Smooth muscle cell (in vitro differentiated cells): ENCODE measurements around the gene COL16A1. TPM values are rescaled to one million over a fixed set of nuclear protein-coding genes. Genes with fewer than 3 reads are reported as not detected.

Source experiments
- DNase-seq: peaks from one replicate; lab custom pipeline; 2025; ENCODE audit not compliant: unreplicated experiment; lab: John Stamatoyannopoulos, UW
- H2AFZ ChIP-seq: fragments of 200-600 bp; sonication (generic); 2 replicates; pipeline ENCODE4 v1.6.0; 2016; ENCODE audit warnings: antibody characterized with exemption, low read depth, mild to moderate bottlenecking
- H3F3A ChIP-seq: fragments of 200-600 bp; sonication (generic); 2 replicates; pipeline ENCODE4 v1.6.0; 2017; ENCODE audit warnings: antibody characterized with exemption, low read depth
- H3K27ac ChIP-seq: fragments of 200-600 bp; sonication (generic); 2 replicates; pipeline ENCODE4 v1.5.1; 2016; ENCODE audit warnings: low read depth, mild to moderate bottlenecking
- H3K27me3 ChIP-seq: fragments of 200-600 bp; sonication (generic); 2 replicates; pipeline ENCODE4 v1.6.1; 2016; ENCODE audit warnings: low read depth, mild to moderate bottlenecking
- H3K36me3 ChIP-seq: fragments of 200-600 bp; sonication (generic); 2 replicates; pipeline ENCODE4 v1.5.1; 2016; ENCODE audit warnings: low read depth
- H3K4me1 ChIP-seq: fragments of 200-600 bp; sonication (generic); 2 replicates; pipeline ENCODE4 v1.5.1; 2016; ENCODE audit warnings: low read depth
- H3K4me2 ChIP-seq: fragments of 200-600 bp; sonication (generic); 2 replicates; pipeline ENCODE4 v1.6.0; 2016; ENCODE audit warnings: mild to moderate bottlenecking
- H3K4me3 ChIP-seq: fragments of 200-600 bp; sonication (generic); 2 replicates; pipeline ENCODE4 v1.5.1; 2016; ENCODE audit warnings: mild to moderate bottlenecking
- H3K79me2 ChIP-seq: fragments of 200-600 bp; sonication (generic); 2 replicates; pipeline ENCODE4 v1.6.0; 2016; ENCODE audit warnings: low read depth, mild to moderate bottlenecking
- H3K9ac ChIP-seq: fragments of 200-600 bp; sonication (generic); 2 replicates; pipeline ENCODE4 v1.6.0; 2016; ENCODE audit warnings: low read depth
- H3K9me3 ChIP-seq: fragments of 200-600 bp; sonication (generic); replicated peaks from 2 replicates; pipeline ENCODE4 v1.5.1; 2016; ENCODE audit warnings: low read depth
- H4K20me1 ChIP-seq: fragments of 200-600 bp; sonication (generic); 2 replicates; pipeline ENCODE4 v1.6.0; 2016; ENCODE audit warnings: low read depth
- CTCF ChIP-seq: fragments of 200-600 bp; sonication (generic); IDR thresholded peaks from 2 replicates; pipeline ENCODE4 v1.5.1; 2017; ENCODE audit warnings: borderline replicate concordance, mild to moderate bottlenecking, antibody characterized with exemption; ENCODE audit not compliant: insufficient read depth, poor library complexity, severe bottlenecking
- WGBS: methylation state at CpG from one replicate; pipeline ENCODE4 v1.1.7; 2016; ENCODE audit warnings: low lambda C conversion rate; 5-methylcytosine and 5-hydroxymethylcytosine counted together
- polyA plus RNA-seq: library from polyadenylated mRNA; unstranded; fragments of >200 nt; fragmentation: Nextera tagmentation; extraction: Ambion mirVana; gene quantifications from 2 replicates; pipeline ENCODE4 v1.2.1, GENCODE V29; 2016
- total RNA-seq: library from RNA; depleted of rRNA; stranded (reverse); fragments of >200 nt; gene quantifications from 2 replicates; pipeline ENCODE4 v1.2.3, GENCODE V29; 2014

The COL16A1 gene
- total and polyA plus RNA-seq, 2 experiments from 2014 or later: 67.3 to 152 TPM

GRCh38 chr1:31637915-31638673 lies 65.7 kb downstream of the COL16A1 start:
- 85% methylated on average over 5 of the region's 5 CpGs for WGBS
- peaks cover 8% of the 10 kb centered on the region for H3K4me1 ChIP-seq
- peaks cover 57% of the 10 kb centered on the region for H3K79me2 ChIP-seq
- H3K27ac ChIP-seq: peak overlapping the region; percentile 81
- no peaks in the 10 kb centered on the region for H3K36me3 ChIP-seq
- no peak overlapping the region for H2AFZ ChIP-seq
- H3K9ac ChIP-seq: no peak overlapping the region
- no peak for DNase-seq
- no peak overlapping the region for H3K4me3 ChIP-seq
- no peak overlapping the region for H3K4me2 ChIP-seq
- no peaks in the 10 kb centered on the region for H3K9me3 ChIP-seq
- H3F3A ChIP-seq: peaks cover 20% of the 10 kb centered on the region
- peaks cover 48% of the 10 kb centered on the region for H4K20me1 ChIP-seq
- no peak for TF ChIP-seq CTCF
- no peaks in the 10 kb centered on the region for H3K27me3 ChIP-seq

GRCh38 chr1:31633117-31633516 lies 70.7 kb downstream of the COL16A1 start:
- Histone ChIP-seq H2AFZ (no peak overlapping the region), H3K27ac (no peak overlapping the region), H3K4me3 (no peak overlapping the region), H3K27me3 (no peaks in the 10 kb centered on the region), H3K9me3 (no peaks in the 10 kb centered on the region), H3K4me2 (no peak overlapping the region), H3K4me1 (peaks cover 11% of the 10 kb centered on the region), H3K79me2 (peaks cover 29% of the 10 kb centered on the region), H4K20me1 (peaks cover 46% of the 10 kb centered on the region), H3K9ac (no peak overlapping the region), H3F3A (peaks cover 7% of the 10 kb centered on the region), H3K36me3 (no peaks in the 10 kb centered on the region)
- TF ChIP-seq CTCF: peak; percentile 35
- no peak for DNase-seq
- 79% methylated on average over 4 of the region's 4 CpGs for WGBS

- Histone ChIP-seq H4K20me1 (peaks cover 44% of the 10 kb centered on the region), H3K9me3 (no peaks in the 10 kb centered on the region), H3K4me2 (no peak overlapping the region), H3F3A (peaks cover 11% of the 10 kb centered on the region), H3K36me3 (no peaks in the 10 kb centered on the region), H3K27me3 (no peaks in the 10 kb centered on the region), H3K9ac (no peak overlapping the region), H2AFZ (no peak overlapping the region), H3K79me2 (peaks cover 24% of the 10 kb centered on the region), H3K27ac (no peak overlapping the region), H3K4me3 (no peak overlapping the region), H3K4me1 (peaks cover 13% of the 10 kb centered on the region)
- 93% methylated on average over 3 of the region's 3 CpGs for WGBS
- no peak for TF ChIP-seq CTCF
- no peak for DNase-seq
Measured at GRCh38 chr1:31632649-31633048, 71.2 kb downstream of the COL16A1 start.
